GM12891 (cell line): ENCODE measurements around the gene GABBR2.

Experiments
- DNase-seq: peaks from one replicate; pipeline ENCODE4 v3.0.0; 2011; ENCODE audit warnings: low spot score; ENCODE audit not compliant: insufficient read length
- FAIRE-seq: peaks from 2 replicates; lab custom pipeline; 2011; peaks lifted over from hg19 to GRCh38; lab: Jason Lieb, UNC
- PAX5 ChIP-seq: IDR thresholded peaks from 2 replicates; pipeline ENCODE4 v1.6.1; 2011; ENCODE audit warnings: low read length, moderate library complexity, mild to moderate bottlenecking; ENCODE audit not compliant: insufficient read depth, severe bottlenecking
- POLR2A ChIP-seq: IDR thresholded peaks from 2 replicates; pipeline ENCODE4 v1.6.1; 2011; ENCODE audit warnings: low read depth, low read length, control low read depth
- POLR2AphosphoS5 ChIP-seq: IDR thresholded peaks from 2 replicates; pipeline ENCODE4 v1.6.1; 2011; ENCODE audit warnings: low read depth, low read length, control low read depth
- POU2F2 ChIP-seq: IDR thresholded peaks from 2 replicates; pipeline ENCODE4 v1.6.1; 2011; ENCODE audit warnings: low read depth, mild to moderate bottlenecking, control low read depth, low read length, moderate library complexity
- SPI1 ChIP-seq: IDR thresholded peaks from 2 replicates; pipeline ENCODE4 v1.6.1; 2011; ENCODE audit warnings: low read depth, low read length, control low read depth
- TAF1 ChIP-seq: IDR thresholded peaks from 2 replicates; pipeline ENCODE4 v1.6.1; 2011; ENCODE audit warnings: low read depth, low read length, control low read depth

Gene GABBR2

GRCh38 chr9:98356953-98357690 lies 351.6 kb downstream of the GABBR2 start:
- FAIRE-seq (no peak), DNase-seq (no peak)
- TF ChIP-seq POLR2AphosphoS5 (no peak), SPI1 (no peak), POU2F2 (no peak), TAF1 (no peak), POLR2A (no peak), PAX5 (no peak)

- FAIRE-seq (no peak), DNase-seq (no peak)
- TF ChIP-seq POU2F2, result no peak
- no peak for TF ChIP-seq POLR2A
These were observed 352.4 kb downstream of the GABBR2 start for GRCh38 chr9:98356326-98356725.

- no peak for FAIRE-seq
- TF ChIP-seq SPI1, result no peak
- no peak for TF ChIP-seq TAF1
- no peak for TF ChIP-seq POLR2A
- no peak for TF ChIP-seq PAX5
- TF ChIP-seq POLR2AphosphoS5, result no peak
- TF ChIP-seq POU2F2, result no peak
- DNase-seq, result no peak
These were observed 357.4 kb downstream of the GABBR2 start for GRCh38 chr9:98351370-98351769.

- TF ChIP-seq PAX5 (no peak), TAF1 (no peak), SPI1 (no peak), POLR2A (no peak), POU2F2 (no peak), POLR2AphosphoS5 (no peak)
- no peak for FAIRE-seq
- DNase-seq, result no peak
These were observed 361.1 kb downstream of the GABBR2 start for GRCh38 chr9:98347642-98348041.

- FAIRE-seq (no peak), DNase-seq (no peak)
These were observed 363.7 kb downstream of the GABBR2 start for GRCh38 chr9:98345011-98345410.

GRCh38 chr9:98344581-98344980 lies 364.2 kb downstream of the GABBR2 start:
- no peak for FAIRE-seq

More at GRCh38 chr9:98345011-98345410, 363.7 kb downstream of the GABBR2 start:
- TF ChIP-seq TAF1 (no peak), SPI1 (no peak), PAX5 (no peak), POU2F2 (no peak)

GRCh38 chr9:98342820-98343210 lies 365.9 kb downstream of the GABBR2 start:
- DNase-seq (no peak), FAIRE-seq (no peak)
- no peak for TF ChIP-seq POLR2AphosphoS5
- TF ChIP-seq POU2F2, result no peak
- TF ChIP-seq POLR2A, result no peak
- no peak for TF ChIP-seq PAX5
- TF ChIP-seq SPI1, result no peak
- TF ChIP-seq TAF1, result no peak

More at GRCh38 chr9:98344581-98344980, 364.2 kb downstream of the GABBR2 start:
- TF ChIP-seq POU2F2 (no peak), POLR2A (no peak), PAX5 (no peak)
- no peak for DNase-seq

GRCh38 chr9:98342098-98342819 lies 366.5 kb downstream of the GABBR2 start:
- FAIRE-seq (no peak), DNase-seq (no peak)
- TF ChIP-seq POU2F2 (no peak), SPI1 (no peak), TAF1 (no peak), POLR2AphosphoS5 (no peak), PAX5 (no peak), POLR2A (no peak)

- DNase-seq (no peak), FAIRE-seq (no peak)
- TF ChIP-seq POLR2A, result no peak
- no peak for TF ChIP-seq PAX5
- TF ChIP-seq TAF1, result no peak
- no peak for TF ChIP-seq POLR2AphosphoS5
- no peak for TF ChIP-seq POU2F2
- TF ChIP-seq SPI1, result no peak
These were observed 367.3 kb downstream of the GABBR2 start for GRCh38 chr9:98341157-98342097.
